IMR-90 (cell line): ENCODE measurements around the gene SYNPR. TPM values are rescaled to one million over a fixed set of nuclear protein-coding genes. Genes with fewer than 3 reads are reported as not detected.

Experiments
- ATAC-seq: fragments of 200-7000 bp; cut with Tn5 transposase; 2 replicates; pipeline ENCODE4 v1.9.1; 2020; ENCODE audit warnings: low read depth, mild to moderate bottlenecking, moderate library complexity
- BruUV-seq: library from RNA; stranded (reverse); fragments of 400-500 nt; replicated peaks from 2 replicates; lab custom pipeline; 2021; lab: Mats Ljungman, UMichigan
- CTCF ChIA-PET: fragments of 300-600 bp; formaldehyde crosslinking; extraction: SDS; loops from one replicate; lab custom pipeline; 2021; ENCODE audit warnings: antibody characterized with exemption; lab: Yijun Ruan, JAX
- POLR2A ChIA-PET: fragments of 300-600 bp; sonication (Branson Sonifier 250); formaldehyde crosslinking; loops from one replicate; lab custom pipeline; 2022; ENCODE audit warnings: antibody characterized with exemption; ENCODE audit not compliant: unreplicated experiment; lab: Charles Lee
- DNase-seq: peaks from one replicate; pipeline ENCODE4 v3.0.0; 2013
- H2AFZ ChIP-seq: replicated peaks from 2 replicates; pipeline ENCODE3; 2013; ENCODE audit warnings: low read length, mild to moderate bottlenecking; ENCODE audit not compliant: poor library complexity
- H2AK5ac ChIP-seq: 2 replicates; pipeline ENCODE4 v1.6.1; 2013; ENCODE audit warnings: low read depth, low read length, inconsistent platforms
- H2AK9ac ChIP-seq: replicated peaks from 2 replicates; pipeline ENCODE3; 2013; ENCODE audit warnings: mild to moderate bottlenecking, low read depth, low read length, moderate library complexity; ENCODE audit not compliant: poor library complexity
- H2BK120ac ChIP-seq: 2 replicates; pipeline ENCODE4 v1.6.1; 2013; ENCODE audit warnings: low read depth, low read length, inconsistent platforms
- H2BK15ac ChIP-seq: 3 replicates; pipeline ENCODE4 v1.6.1; 2013; ENCODE audit warnings: low read depth, low read length, inconsistent platforms
- H2BK20ac ChIP-seq: 2 replicates; pipeline ENCODE4 v1.6.1; 2013; ENCODE audit warnings: low read depth, mild to moderate bottlenecking, inconsistent platforms, low read length, moderate library complexity
- H2BK5ac ChIP-seq: 2 replicates; pipeline ENCODE4 v1.6.1; 2013; ENCODE audit warnings: mild to moderate bottlenecking, low read depth, low read length, inconsistent platforms; ENCODE audit not compliant: poor library complexity, severe bottlenecking
- H3K14ac ChIP-seq: replicated peaks from 2 replicates; pipeline ENCODE4 v1.6.1; 2013; ENCODE audit warnings: low read depth, low read length, inconsistent platforms
- H3K18ac ChIP-seq: 2 replicates; pipeline ENCODE4 v1.6.1; 2013; ENCODE audit warnings: low read depth, low read length, control low read depth
- H3K23ac ChIP-seq: 2 replicates; pipeline ENCODE4 v1.6.1; 2013; ENCODE audit warnings: low read depth, low read length, inconsistent platforms
- H3K27ac ChIP-seq: 2 replicates; pipeline ENCODE4 v1.5.1; 2013; ENCODE audit warnings: mild to moderate bottlenecking, control low read depth, low read length; ENCODE audit not compliant: insufficient read depth
- H3K27me3 ChIP-seq: 2 replicates; pipeline ENCODE4 v1.6.1; 2013; ENCODE audit warnings: low read length; ENCODE audit not compliant: control insufficient read depth, insufficient read depth
- H3K36me3 ChIP-seq: 2 replicates; pipeline ENCODE4 v1.6.1; 2013; ENCODE audit warnings: low read length, mixed read lengths; ENCODE audit not compliant: control insufficient read depth, insufficient read depth
- H3K4ac ChIP-seq: 2 replicates; pipeline ENCODE4 v1.6.1; 2013; ENCODE audit warnings: low read depth, low read length, inconsistent platforms
- H3K4me1 ChIP-seq: 2 replicates; pipeline ENCODE4 v1.6.1; 2013; ENCODE audit warnings: low read length, mixed read lengths; ENCODE audit not compliant: control insufficient read depth, insufficient read depth
- H3K4me2 ChIP-seq: 2 replicates; pipeline ENCODE4 v1.6.1; 2013; ENCODE audit warnings: low read depth, mild to moderate bottlenecking, control low read depth, low read length, moderate library complexity
- H3K4me3 ChIP-seq: 2 replicates; pipeline ENCODE4 v1.5.1; 2013; ENCODE audit warnings: low read depth, mild to moderate bottlenecking, control low read depth, low read length, moderate library complexity; ENCODE audit not compliant: insufficient read depth
- H3K56ac ChIP-seq: 2 replicates; pipeline ENCODE4 v1.6.1; 2013; ENCODE audit warnings: low read length, inconsistent platforms; ENCODE audit not compliant: insufficient read depth; ENCODE audit errors: extremely low read depth
- H3K79me1 ChIP-seq, 2 experiments: 2 replicates each; pipeline ENCODE4 v1.6.1; 2013; ENCODE audit warnings: low read length in 2 of 2, inconsistent platforms in 1 of 2, low read depth in 1 of 2
- H3K9ac ChIP-seq: 2 replicates; pipeline ENCODE4 v1.6.1; 2013; ENCODE audit warnings: low read depth, low read length, control low read depth
- H3K9me1 ChIP-seq: 2 replicates; pipeline ENCODE4 v1.6.1; 2013; ENCODE audit warnings: low read length, inconsistent platforms; ENCODE audit not compliant: insufficient read depth
- H3K9me3 ChIP-seq: 2 replicates; pipeline ENCODE4 v1.6.1; 2013; ENCODE audit warnings: low read length; ENCODE audit not compliant: control insufficient read depth, insufficient read depth
- H4K20me1 ChIP-seq: 2 replicates; pipeline ENCODE4 v1.6.1; 2013; ENCODE audit warnings: low read length, inconsistent platforms; ENCODE audit not compliant: insufficient read depth
- H4K5ac ChIP-seq: 2 replicates; pipeline ENCODE4 v1.6.1; 2013; ENCODE audit warnings: mild to moderate bottlenecking, low read depth, low read length, control low read depth
- H4K8ac ChIP-seq, 2 experiments: 2 replicates each; pipeline ENCODE4 v1.6.1; 2013; ENCODE audit warnings: low read depth in 2 of 2, low read length in 2 of 2, control low read depth in 1 of 2, inconsistent platforms in 1 of 2
- H4K91ac ChIP-seq: 2 replicates; pipeline ENCODE4 v1.6.1; 2013; ENCODE audit warnings: low read depth, low read length, inconsistent platforms; ENCODE audit not compliant: insufficient read depth
- BHLHE40 ChIP-seq: fragments of 150-350 bp; IDR thresholded peaks from 2 replicates; pipeline ENCODE4 v1.6.1; 2016; ENCODE audit warnings: mild to moderate bottlenecking, low read depth, low read length
- RFX5 ChIP-seq: IDR thresholded peaks from 2 replicates; pipeline ENCODE4 v1.8.0; 2012; ENCODE audit warnings: low read depth, mild to moderate bottlenecking, low read length, moderate library complexity
- dilution Hi-C: fragments of 300-500 bp; cut with HindIII; formaldehyde crosslinking; loops from one replicate; pipeline ENCODE4 v1.14.3; 2018; ENCODE audit warnings: low sequenced_read_pairs; ENCODE audit not compliant: unreplicated experiment
- in situ Hi-C: fragments of 300-500 bp; cut with MboI; formaldehyde crosslinking; loops from 3 replicates; pipeline ENCODE4 v1.14.3; 2019; ENCODE audit warnings: low sequenced_read_pairs, inconsistent platforms, mixed read lengths
- intact Hi-C: fragments of 100-400 bp; cut with micrococcal nuclease; formaldehyde crosslinking; loops from 2 replicates; pipeline ENCODE4 v1.10.0; 2022
- polyA plus RNA-seq, 3 experiments: library from polyadenylated mRNA; depleted of rRNA; stranded (reverse); fragments of >200 nt; gene quantifications; 2 replicates each; pipeline ENCODE4 v1.2.3, GENCODE V29; 2012; ENCODE audit warnings: low replicate concordance in 1 of 3
- total RNA-seq: library from RNA; depleted of rRNA; stranded (reverse); fragments of >200 nt; gene quantifications from 2 replicates; pipeline ENCODE4 v1.2.3, GENCODE V29; 2012

The SYNPR gene
- total and polyA plus RNA-seq, 2 of the 4 experiments (the other 2 are of a cell fraction): not detected

- no peak overlapping the region for H3K18ac ChIP-seq
- H3K4ac ChIP-seq: no peak overlapping the region
- no peak overlapping the region for H3K56ac ChIP-seq
- ATAC-seq (no peak), DNase-seq (no peak)
- H4K8ac ChIP-seq: no peak overlapping the region
- no peak overlapping the region for H4K5ac ChIP-seq
- in situ Hi-C loops: no loop called here
- no peak overlapping the region for H2BK120ac ChIP-seq
- H3K14ac ChIP-seq: no peak overlapping the region
- no peaks in the 10 kb centered on the region for H3K9me3 ChIP-seq
- H3K36me3 ChIP-seq: no peaks in the 10 kb centered on the region
- H3K27me3 ChIP-seq: no peaks in the 10 kb centered on the region
- no TSS peak for BruUV-seq
- no peak overlapping the region for H2BK5ac ChIP-seq
- no peak overlapping the region for H3K9ac ChIP-seq
- H3K9me1 ChIP-seq: no peaks in the 10 kb centered on the region
- no peak overlapping the region for H2AK9ac ChIP-seq
- H3K4me1 ChIP-seq: no peaks in the 10 kb centered on the region
- ChIA-PET POLR2A (no interaction called here), CTCF (interaction anchor here (0.6 kb wide), 1 partner anchor 185 kb away, joined by 3 read pairs; no protein-coding TSS in a partner anchor)
- H4K91ac ChIP-seq: no peak overlapping the region
- intact Hi-C loops: no loop called here
- H3K23ac ChIP-seq: no peak overlapping the region
- no peak overlapping the region for H3K4me2 ChIP-seq
- TF ChIP-seq BHLHE40: no peak
- TF ChIP-seq RFX5: no peak
- dilution Hi-C loops: no loop called here
- no peak overlapping the region for H2AFZ ChIP-seq
- no peak overlapping the region for H3K27ac ChIP-seq
- H3K4me3 ChIP-seq: no peak overlapping the region
- no peak overlapping the region for H2AK5ac ChIP-seq
- H2BK20ac ChIP-seq: no peak overlapping the region
- H4K20me1 ChIP-seq: no peaks in the 10 kb centered on the region
- no peaks in the 10 kb centered on the region for H3K79me1 ChIP-seq
- H2BK15ac ChIP-seq: no peak overlapping the region
Measured at GRCh38 chr3:63413523-63413922, 135.4 kb downstream of the SYNPR start.
